Left colon (tissue), 2 donors: ENCODE data around the gene PAQR8. TPM values are rescaled to one million over a fixed set of nuclear protein-coding genes. Genes with fewer than 3 reads are reported as not detected.

Experiments used
- ATAC-seq: fragments of 200-7000 bp; cut with Tn5 transposase; one replicate; pipeline ENCODE4 v1.9.1; 2020; ENCODE audit warnings: mild to moderate bottlenecking, moderate library complexity
- DNase-seq, 2 donors: peaks; one replicate each; pipeline ENCODE4 v3.0.0-alpha.2; 2020
- intact Hi-C, 2 donors: fragments of 100-400 bp; cut with DNase I in 1 of 2; cut with micrococcal nuclease in 1 of 2; formaldehyde crosslinking; loops; one replicate each; pipeline versions ENCODE4 v1.11.2 to v1.14.0; 2022; cut with DNase I, micrococcal nuclease
- total RNA-seq, 2 donors: library from RNA; stranded (reverse); fragmentation: NEBNext Ultra II Directional; extraction: Animal tissue kit (Norgen Biotek cat#: 25700); gene quantifications; one replicate each; pipeline ENCODE4 v1.2.1, GENCODE V29; 2021
- donor health status: DM: no; HTN: no; CAD: no.
- donor health status: DM: yes; HTN: yes; CAD: no.

Gene PAQR8
- total RNA-seq, 2 donors from 2014 or later = 152 to 158 TPM

DNA sequence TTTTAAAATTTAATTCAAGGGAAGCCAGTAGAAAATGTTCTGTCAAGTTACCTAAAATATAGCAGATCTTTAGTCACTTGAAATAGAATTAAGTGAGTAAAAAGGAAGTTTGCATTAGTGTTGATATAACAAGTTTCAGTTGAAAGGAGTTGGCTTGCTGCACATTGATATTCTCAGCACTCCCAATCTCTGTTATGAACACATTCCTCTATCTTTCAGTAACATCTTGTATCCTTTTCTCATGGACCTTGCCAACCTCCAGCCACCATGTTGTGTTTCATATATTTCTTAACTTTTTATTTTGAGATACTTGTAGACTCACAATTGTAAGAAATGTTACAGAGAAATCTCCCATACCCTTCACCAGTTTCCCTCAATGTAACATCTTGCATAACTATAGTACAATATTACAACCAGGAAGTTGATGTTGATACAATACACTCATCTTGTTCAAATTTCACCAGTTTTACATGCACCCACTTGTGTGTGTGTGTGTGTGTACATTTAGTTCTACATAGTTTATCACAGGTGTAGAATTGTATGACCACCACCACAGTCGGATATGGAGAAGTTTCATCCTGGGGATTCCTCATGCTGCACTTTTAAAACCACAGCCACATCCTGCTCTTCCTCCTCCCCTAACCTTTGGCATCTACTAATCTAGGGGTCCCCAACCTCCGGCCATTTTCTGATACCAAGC is 20.2 kb upstream of the PAQR8 start:
- DNase-seq (no peak), ATAC-seq (peak; percentile 56)
- intact Hi-C loops = no loop called here

GRCh38 chr6:52345311-52345710 is 16.6 kb upstream of the PAQR8 start:
- intact Hi-C loops = no loop called here
- DNase-seq = no peak
- ATAC-seq = no peak

- intact Hi-C loops = no loop called here
- DNase-seq = no peak
- no peak for ATAC-seq
Measured at GRCh38 chr6:52346503-52346902, 15.4 kb upstream of the PAQR8 start.

DNA sequence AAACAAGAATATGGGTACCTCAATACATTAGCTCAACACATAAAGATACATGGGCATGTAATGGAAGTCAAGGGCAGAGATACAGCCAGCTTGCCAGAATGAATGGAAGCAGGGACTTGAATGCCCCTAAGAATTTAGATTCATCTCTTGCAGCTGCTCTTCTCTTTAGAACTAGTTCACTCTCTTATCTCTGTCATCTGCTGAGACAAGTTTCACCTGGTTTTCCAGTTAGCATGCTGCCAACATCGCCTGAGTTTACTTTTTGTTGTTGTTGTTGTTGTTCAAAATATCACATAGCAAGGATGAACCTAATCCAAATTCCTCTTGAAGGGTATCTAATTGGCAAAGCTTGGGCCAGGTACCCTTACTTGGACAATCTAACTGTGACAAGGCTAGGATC is 14.1 kb upstream of the PAQR8 start:
- intact Hi-C loops = no loop called here
- no peak for DNase-seq
- no peak for ATAC-seq

DNA sequence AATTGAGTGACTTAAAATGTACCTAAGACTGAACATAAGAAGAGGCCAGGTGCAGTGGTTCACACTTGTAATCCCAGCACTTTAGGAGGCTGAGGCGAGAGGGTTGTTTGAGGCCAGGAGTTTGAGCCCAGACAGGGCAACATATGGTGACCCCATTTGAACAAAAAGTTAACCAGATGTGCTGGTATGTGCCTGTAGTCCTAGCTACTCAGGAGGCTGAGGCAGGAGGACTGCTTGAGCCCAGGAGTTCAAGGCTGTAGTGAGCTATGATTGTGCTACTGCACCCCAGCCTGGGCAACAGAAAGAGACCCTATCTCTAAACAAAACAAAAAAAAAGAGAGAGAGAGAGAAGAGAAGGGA is 10.1 kb upstream of the PAQR8 start:
- DNase-seq = no peak
- no peak for ATAC-seq
- intact Hi-C loops = loop anchor here in 1 of 2 donors (10.0 kb wide), 1 partner anchor 57 kb away; no protein-coding TSS in a partner anchor

DNA sequence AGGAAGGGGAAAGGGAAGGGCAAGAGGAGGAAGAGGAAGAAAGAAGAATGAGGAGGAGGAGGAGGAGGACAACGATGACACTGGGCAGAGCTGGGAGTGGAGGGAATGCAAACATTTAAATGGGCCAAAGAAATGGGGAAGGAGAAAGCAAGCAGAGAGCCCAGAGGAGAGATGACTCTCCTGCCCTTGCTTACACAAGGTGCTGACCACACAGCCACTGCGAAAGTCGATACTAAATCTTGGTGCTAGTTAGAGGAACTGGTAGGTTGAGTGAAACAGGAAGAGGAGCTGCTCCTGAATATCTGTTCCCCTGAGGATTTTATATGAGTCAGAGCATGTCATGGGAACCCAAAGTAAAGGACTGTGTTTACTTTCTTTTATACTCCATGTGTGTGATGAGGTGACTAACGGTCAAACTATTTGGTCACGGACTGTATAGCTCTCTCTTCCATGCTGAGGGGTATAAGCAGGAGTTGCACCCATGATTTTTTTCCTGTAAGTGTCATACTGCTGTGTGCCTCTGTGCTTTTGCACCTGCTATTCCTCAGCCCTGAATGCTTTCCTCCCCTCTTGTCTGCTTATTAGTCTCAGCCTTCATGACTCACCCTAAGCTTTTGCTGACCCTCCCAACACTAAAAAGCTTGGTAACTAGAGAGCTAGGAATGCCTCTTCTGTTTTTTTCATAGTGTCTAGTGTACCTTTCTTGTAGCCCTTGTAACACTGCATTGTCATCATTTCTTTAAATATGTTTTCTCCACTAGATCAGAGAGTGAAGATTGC is 9.5 kb upstream of the PAQR8 start:
- intact Hi-C loops = loop anchor here in 1 of 2 donors (10.0 kb wide), 1 partner anchor 58 kb away; no protein-coding TSS in a partner anchor
- DNase-seq = peak in 1 of 2 donors; percentile 53
- ATAC-seq = peak; percentile 79

- peak; percentile 43 to 46 for DNase-seq
Measured at GRCh38 chr6:52356017-52356416, 5.9 kb upstream of the PAQR8 start.

DNA sequence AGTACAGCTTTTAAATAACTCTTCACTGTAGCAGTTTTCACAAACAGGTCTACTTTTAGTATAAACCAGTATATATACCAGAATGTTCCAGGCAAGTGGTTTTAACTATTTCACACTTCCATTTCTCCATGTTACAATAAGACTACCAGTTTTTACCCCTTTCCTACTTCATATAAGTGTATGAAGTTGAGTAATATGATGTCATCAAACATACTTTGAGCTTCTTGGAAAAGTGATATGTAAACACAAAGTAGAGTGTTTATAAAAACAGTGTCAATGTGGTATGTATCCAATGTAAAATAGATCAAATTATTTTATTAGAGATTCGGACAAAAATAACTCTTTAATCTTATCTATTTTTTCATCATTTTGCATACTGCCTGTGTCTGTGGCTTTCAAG is 2.5 kb upstream of the PAQR8 start:
- ATAC-seq = no peak
- no peak for DNase-seq
- intact Hi-C loops = loop anchor here in 1 of 2 donors (10.0 kb wide), 1 partner anchor 65 kb away; no protein-coding TSS in a partner anchor

More at GRCh38 chr6:52356017-52356416, 5.9 kb upstream of the PAQR8 start:
- intact Hi-C loops = loop anchor here in 1 of 2 donors (10.0 kb wide), 1 partner anchor 61 kb away; no protein-coding TSS in a partner anchor
- peak; percentile 73 for ATAC-seq

- intact Hi-C loops = no loop called here
- ATAC-seq = no peak
Measured at GRCh38 chr6:52360028-52360427, 1.9 kb upstream of the PAQR8 start.

DNA sequence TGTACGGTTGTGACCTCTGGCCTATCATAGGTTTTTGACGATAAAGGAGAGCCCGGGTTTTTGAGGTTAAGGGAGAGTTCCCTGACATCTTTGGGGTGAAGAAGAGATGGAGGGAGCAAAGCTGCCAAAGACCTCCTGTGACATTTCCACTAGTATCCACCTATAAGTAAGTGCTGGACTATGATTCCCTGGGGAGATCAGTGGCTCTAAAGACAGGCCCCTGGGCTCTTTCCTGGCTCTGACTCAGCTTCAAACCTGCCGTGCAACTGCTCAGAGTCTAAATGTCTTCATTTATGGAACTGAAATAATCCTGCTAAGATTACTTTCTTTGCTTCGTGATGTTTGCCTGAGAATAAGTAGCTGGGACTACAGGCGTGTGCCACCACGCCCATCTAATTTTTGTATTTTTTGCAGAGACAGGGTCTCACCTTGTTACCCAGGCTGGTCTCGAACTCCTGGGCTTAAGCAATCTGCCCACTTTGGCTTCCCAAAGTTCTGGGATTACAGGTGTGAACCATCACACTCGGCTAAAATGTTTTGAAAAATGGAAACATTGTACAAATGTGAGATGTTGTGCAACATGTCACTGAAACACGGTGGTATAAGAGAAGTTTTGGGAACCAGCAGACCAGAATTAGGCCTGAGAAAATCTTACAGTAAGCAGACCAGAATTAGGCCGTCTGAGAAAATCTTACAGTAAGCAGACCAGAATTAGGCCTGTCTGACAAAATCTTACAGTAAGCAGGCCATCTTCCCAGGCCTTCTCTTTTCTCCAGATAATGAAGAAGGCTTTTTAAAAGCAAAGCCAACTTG is 1.1 kb upstream of the PAQR8 start:
- DNase-seq (no peak), ATAC-seq (no peak)
- intact Hi-C loops = no loop called here

More at GRCh38 chr6:52360028-52360427, 1.9 kb upstream of the PAQR8 start:
- DNase-seq = no peak

DNA sequence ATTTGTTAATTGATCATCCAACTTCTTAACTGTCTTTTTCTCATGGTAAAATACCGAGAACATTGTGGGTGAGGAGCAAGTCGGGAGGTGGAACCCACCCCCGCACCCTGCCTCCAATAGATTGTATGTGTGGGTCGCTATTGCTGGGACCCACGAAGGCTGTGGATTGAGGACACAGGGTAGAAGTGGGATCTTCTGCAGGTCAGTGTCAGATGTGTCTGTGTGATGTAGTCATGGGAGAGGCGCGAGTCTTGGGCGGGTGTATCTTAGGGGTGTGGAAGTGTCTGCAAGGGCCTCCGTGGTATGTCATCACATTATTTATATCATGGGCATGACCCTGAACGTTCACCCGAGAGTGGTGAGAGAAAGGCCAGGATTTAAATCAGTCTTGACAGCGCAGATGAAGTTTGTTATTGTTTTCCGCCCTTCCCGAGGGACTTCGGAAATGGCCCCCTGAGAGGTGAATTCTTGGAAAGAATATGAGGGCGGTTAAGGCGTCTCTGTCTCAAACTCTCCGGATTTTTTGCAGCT is 472 bp upstream of the PAQR8 start:
- peak; percentile 63 to 74 for DNase-seq
- intact Hi-C loops = no loop called here
- ATAC-seq = peak; percentile 70

DNA sequence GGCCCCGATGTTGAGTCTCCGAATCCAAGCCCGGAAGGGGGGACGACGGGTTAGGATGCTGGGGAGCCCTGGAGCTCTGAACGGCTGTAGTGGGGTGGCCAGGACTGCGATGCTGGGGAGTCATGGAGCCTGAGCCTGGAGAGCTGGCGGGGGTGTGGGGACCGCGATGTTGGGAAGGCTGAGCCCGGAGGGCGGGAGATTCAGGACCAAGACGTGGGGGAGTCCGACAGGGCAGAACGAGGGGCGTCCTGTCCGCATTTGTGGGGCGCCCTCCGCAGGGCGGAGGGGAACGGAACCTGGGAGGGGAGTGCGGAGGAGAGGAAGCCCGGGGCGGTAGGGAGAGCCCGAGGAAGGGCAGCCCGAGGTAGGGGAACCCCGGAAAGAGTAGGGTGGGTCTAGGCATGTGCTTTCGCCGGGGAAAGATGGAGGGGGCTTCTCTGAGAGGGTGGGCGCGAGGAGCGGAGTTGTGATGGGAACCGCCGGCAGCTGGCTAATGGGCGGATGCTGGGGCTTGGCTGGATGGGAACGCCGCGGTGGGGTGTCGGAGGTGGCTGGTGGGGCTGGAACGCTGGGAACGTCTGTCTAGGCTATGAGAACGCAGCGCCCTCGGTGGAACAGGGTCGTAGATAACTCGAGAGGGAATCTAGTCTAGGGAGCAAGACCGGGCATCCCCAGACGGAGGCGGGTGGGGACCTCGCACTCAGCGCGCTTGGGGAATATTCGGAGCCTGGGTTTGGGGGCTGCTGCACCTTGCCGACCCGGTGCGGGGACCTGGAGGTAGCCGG is 684 bp downstream of the PAQR8 start:
- DNase-seq = peak; percentile 55 to 59
- intact Hi-C loops = no loop called here
- ATAC-seq = peak; percentile 31

- ATAC-seq (peak; percentile 38), DNase-seq (peak in 1 of 2 donors; percentile 46)
- intact Hi-C loops = no loop called here
Measured at GRCh38 chr6:52363228-52363867, 1.4 kb downstream of the PAQR8 start.

DNA sequence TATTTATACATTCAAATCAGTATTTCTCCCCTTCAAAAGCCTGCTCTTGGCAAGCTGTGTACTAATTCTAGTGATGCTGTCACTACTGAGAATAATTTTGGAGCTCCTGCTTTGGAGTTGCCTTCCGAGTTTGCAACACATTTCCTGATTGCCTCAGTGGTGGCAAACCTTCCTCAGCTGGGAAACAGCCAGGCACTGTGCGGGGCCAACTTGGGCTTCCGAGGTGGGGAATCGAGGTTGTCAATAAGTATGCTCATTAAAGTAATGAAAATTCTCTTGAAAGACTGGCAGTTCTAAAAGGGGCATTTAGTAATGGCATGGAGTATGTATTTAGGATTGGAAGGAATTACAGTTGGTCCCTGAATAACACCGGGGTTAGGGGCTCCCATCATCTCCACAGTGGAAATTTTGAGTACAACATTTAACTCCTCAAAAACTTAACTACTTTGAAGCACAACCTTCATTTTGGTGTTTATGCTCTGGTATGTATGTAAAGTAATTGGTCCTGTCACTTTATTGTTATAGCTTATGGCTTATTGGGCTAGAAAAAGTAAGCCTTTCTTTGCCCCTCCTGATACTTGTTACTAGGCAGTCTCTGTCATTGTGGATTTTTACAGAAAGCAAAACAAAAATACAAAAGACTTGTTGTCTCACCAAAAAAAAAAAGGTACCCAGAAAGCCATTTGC is 2.7 kb downstream of the PAQR8 start:
- ATAC-seq = no peak
- DNase-seq = no peak
- intact Hi-C loops = no loop called here

DNA sequence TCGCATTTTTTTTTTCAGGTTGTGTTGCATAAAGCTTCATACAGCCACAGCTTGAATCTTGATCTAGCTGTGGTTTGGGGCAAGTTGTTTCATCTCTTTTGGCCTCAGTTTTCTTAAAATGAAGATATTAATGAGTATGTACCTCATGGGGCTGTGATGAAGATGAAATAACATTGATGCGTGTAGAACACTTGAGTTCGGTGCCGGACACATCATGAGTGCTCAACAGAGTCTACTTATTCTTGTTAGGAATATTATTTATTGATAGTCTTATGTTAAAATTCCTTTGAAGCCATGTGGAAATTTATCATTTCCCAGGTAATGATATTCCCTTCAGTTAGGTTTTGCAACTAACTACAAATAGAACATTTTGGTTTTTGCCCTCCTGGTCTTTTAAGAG is 3.4 kb downstream of the PAQR8 start:
- ATAC-seq = no peak
- intact Hi-C loops = no loop called here
- no peak for DNase-seq

- intact Hi-C loops = no loop called here
- ATAC-seq (no peak), DNase-seq (no peak)
Measured at GRCh38 chr6:52365866-52366540, 4.1 kb downstream of the PAQR8 start.

DNA sequence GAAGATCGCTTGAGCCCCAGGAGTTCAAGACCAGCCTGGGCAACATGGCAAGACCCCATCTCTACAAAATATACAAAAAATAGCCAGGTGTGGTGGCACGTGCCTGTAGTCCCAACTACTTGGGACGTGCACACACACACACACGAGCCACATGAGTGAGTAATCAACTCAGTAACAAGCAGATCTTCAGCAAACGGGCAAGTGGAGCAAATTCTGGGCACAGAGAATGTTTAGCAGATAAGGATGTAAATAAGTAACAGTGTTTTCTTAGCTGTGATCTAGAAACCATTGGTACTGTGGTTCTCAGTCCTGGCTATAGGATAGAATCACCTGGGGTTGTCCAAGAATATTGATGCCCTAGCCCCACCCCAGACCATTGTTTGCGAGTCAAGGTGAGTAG is 6.1 kb downstream of the PAQR8 start:
- intact Hi-C loops = no loop called here
- no peak for ATAC-seq
- DNase-seq = no peak
